Cardiac muscle cell (in vitro differentiated cells and primary cell): Measurements from ENCODE around the gene ZNF783. TPM values are rescaled to one million over a fixed set of nuclear protein-coding genes. Genes with fewer than 3 reads are reported as not detected.

Source experiments
- DNase-seq, 2 donors: peaks; one replicate each; pipeline versions ENCODE4 v3.0.0 to v3.0.0-alpha.2; 2010 to 2017; ENCODE audit warnings: low read depth in 1 of 2, low spot score in 1 of 2
- H3K27ac ChIP-seq: fragments of 200-600 bp; sonication (generic); 2 replicates; pipeline ENCODE4 v1.5.1; 2016
- H3K27me3 ChIP-seq: fragments of 200-600 bp; sonication (generic); 2 replicates; pipeline ENCODE4 v1.6.0; 2016; ENCODE audit warnings: control low read depth
- H3K36me3 ChIP-seq: fragments of 200-600 bp; sonication (generic); 2 replicates; pipeline ENCODE4 v1.5.1; 2016; ENCODE audit warnings: control low read depth
- H3K4me1 ChIP-seq: fragments of 200-600 bp; sonication (generic); 2 replicates; pipeline ENCODE4 v1.8.1; 2017; ENCODE audit warnings: low read depth, mild to moderate bottlenecking, mixed run types
- H3K4me3 ChIP-seq: fragments of 200-600 bp; sonication (generic); 2 replicates; pipeline ENCODE4 v1.5.1; 2016; ENCODE audit warnings: mild to moderate bottlenecking
- H3K9me3 ChIP-seq: fragments of 200-600 bp; sonication (generic); 2 replicates; pipeline ENCODE4 v1.5.1; 2017; ENCODE audit warnings: low read depth, mild to moderate bottlenecking, control low read depth
- polyA plus RNA-seq: library from polyadenylated mRNA; unstranded; fragments of >200 nt; fragmentation: Nextera tagmentation; extraction: Ambion mirVana; gene quantifications from 2 replicates; pipeline ENCODE4 v1.2.1, GENCODE V29; 2016
- total RNA-seq: library from RNA; depleted of rRNA; stranded (reverse); fragments of >200 nt; gene quantifications from 2 replicates; pipeline ENCODE4 v1.2.3, GENCODE V29; 2016
- TF ChIP-seq, protein P1 (sequence below): IDR thresholded peaks from 2 replicates; pipeline ENCODE4 v1.5.1; 2012; ENCODE audit warnings: low read depth, mild to moderate bottlenecking, low read length

ZNF783 gene
- total and polyA plus RNA-seq, 2 experiments from 2014 or later, result 12.8 to 26.4 TPM

DNA sequence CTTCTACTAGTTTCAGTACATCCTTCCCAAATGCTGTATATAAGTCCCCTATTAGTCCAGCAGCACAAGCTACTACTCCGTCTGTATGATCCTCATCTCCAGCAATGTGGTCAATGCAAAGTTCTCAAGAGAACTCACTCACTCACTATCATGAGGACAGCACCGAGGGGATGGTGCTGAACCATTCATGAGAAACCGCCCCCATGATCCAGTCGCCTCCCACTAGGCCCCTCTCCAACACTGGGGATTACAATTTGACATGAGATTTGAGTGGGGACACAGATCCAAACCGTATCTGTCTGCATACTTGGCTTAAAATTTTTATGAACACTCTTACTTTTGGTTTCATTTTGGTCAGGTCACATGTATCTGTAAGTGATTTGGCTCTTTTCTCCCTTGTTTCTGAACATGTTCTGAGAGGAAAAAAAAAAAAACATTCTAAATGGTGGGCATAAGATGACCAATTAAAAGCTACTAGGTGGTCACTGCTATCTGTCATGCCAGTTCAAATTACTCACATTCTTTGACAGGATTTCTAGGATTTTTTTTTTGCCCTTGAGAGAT, 60.1 kb downstream of the ZNF783 start:
- Histone ChIP-seq H3K27ac (no peak overlapping the region), H3K36me3 (no peaks in the 10 kb centered on the region), H3K4me1 (no peaks in the 10 kb centered on the region), H3K27me3 (no peaks in the 10 kb centered on the region), H3K4me3 (no peak overlapping the region), H3K9me3 (no peaks in the 10 kb centered on the region)
- TF ChIP-seq, protein P1, sequence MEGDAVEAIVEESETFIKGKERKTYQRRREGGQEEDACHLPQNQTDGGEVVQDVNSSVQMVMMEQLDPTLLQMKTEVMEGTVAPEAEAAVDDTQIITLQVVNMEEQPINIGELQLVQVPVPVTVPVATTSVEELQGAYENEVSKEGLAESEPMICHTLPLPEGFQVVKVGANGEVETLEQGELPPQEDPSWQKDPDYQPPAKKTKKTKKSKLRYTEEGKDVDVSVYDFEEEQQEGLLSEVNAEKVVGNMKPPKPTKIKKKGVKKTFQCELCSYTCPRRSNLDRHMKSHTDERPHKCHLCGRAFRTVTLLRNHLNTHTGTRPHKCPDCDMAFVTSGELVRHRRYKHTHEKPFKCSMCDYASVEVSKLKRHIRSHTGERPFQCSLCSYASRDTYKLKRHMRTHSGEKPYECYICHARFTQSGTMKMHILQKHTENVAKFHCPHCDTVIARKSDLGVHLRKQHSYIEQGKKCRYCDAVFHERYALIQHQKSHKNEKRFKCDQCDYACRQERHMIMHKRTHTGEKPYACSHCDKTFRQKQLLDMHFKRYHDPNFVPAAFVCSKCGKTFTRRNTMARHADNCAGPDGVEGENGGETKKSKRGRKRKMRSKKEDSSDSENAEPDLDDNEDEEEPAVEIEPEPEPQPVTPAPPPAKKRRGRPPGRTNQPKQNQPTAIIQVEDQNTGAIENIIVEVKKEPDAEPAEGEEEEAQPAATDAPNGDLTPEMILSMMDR, result no peak
- peak in 1 of 2 donors; percentile 49 for DNase-seq

DNA sequence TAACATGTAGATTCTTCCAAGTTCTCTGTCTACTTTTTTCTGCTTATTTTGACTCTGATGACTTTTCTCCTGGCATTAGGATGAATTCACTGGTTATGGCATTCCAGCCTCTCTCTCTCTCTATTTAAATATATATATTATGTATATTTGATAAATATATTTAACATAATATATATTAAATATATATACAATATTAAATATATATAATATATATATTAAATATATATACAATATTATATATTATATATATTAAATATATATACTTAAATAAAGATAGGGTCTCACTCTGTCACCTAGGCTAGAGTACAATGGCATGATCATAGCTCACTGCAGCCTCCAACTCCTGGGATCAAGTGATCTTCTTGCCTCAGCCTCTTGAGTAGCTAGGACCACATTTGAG, 60.7 kb downstream of the ZNF783 start:
- Histone ChIP-seq H3K4me1 (no peaks in the 10 kb centered on the region), H3K27ac (no peak overlapping the region), H3K27me3 (no peaks in the 10 kb centered on the region), H3K36me3 (no peaks in the 10 kb centered on the region), H3K4me3 (no peak overlapping the region), H3K9me3 (no peaks in the 10 kb centered on the region)
- no peak for DNase-seq
- TF ChIP-seq, protein P1, result no peak

- no peak for DNase-seq
These were observed 63.3 kb downstream of the ZNF783 start for GRCh38 chr7:149325248-149325647.

GRCh38 chr7:149329265-149329664, 67.3 kb downstream of the ZNF783 start:
- Histone ChIP-seq H3K36me3 (no peaks in the 10 kb centered on the region), H3K27me3 (no peaks in the 10 kb centered on the region), H3K4me3 (no peak overlapping the region), H3K4me1 (no peaks in the 10 kb centered on the region), H3K9me3 (no peaks in the 10 kb centered on the region), H3K27ac (no peak overlapping the region)
- DNase-seq, result no peak
- TF ChIP-seq, protein P1, result no peak

More at GRCh38 chr7:149325248-149325647, 63.3 kb downstream of the ZNF783 start:
- H3K4me1 ChIP-seq, result no peaks in the 10 kb centered on the region
- H3K9me3 ChIP-seq, result no peaks in the 10 kb centered on the region
- TF ChIP-seq, protein P1, result no peak
- no peaks in the 10 kb centered on the region for H3K36me3 ChIP-seq
- no peaks in the 10 kb centered on the region for H3K27me3 ChIP-seq
- no peak overlapping the region for H3K4me3 ChIP-seq
- H3K27ac ChIP-seq, result no peak overlapping the region

GRCh38 chr7:149329766-149330334, 67.9 kb downstream of the ZNF783 start:
- H3K4me1 ChIP-seq, result no peaks in the 10 kb centered on the region
- TF ChIP-seq, protein P1, result no peak
- no peaks in the 10 kb centered on the region for H3K27me3 ChIP-seq
- DNase-seq, result no peak
- no peak overlapping the region for H3K27ac ChIP-seq
- no peaks in the 10 kb centered on the region for H3K9me3 ChIP-seq
- H3K36me3 ChIP-seq, result no peaks in the 10 kb centered on the region
- no peak overlapping the region for H3K4me3 ChIP-seq
